Lower leg skin (tissue), 3 donors: ENCODE data around the gene SVIL.

Experiments used
- CTCF ChIP-seq, 3 donors: fragments of 450-650 bp; IDR thresholded peaks; one replicate each; pipeline ENCODE4 v1.5.1; 2016; ENCODE audit warnings: antibody characterized with exemption in 3 of 3, mild to moderate bottlenecking in 3 of 3, moderate library complexity in 2 of 3
- POLR2A ChIP-seq, 2 donors: fragments of 450-650 bp; IDR thresholded peaks; one replicate each; pipeline ENCODE4 v1.6.1; 2016 to 2017; ENCODE audit warnings: antibody characterized with exemption in 2 of 2, mild to moderate bottlenecking in 1 of 2, moderate library complexity in 1 of 2

- TF ChIP-seq CTCF (IDR thresholded peaks at IDR 0.05) (no peak), POLR2A (IDR thresholded peaks at IDR 0.05) (no peak)
Measured at GRCh38 chr10:29455095-29455494, 179.7 kb downstream of the SVIL start.
